NT2/D1 (cell line): ENCODE data around the gene DNAI1.

Experiments used
- DNase-seq: peaks from one replicate; pipeline ENCODE4 v3.0.0-alpha.2; 2011; ENCODE audit warnings: low read depth, low spot score
- H3K27me3 ChIP-seq: 2 replicates; pipeline ENCODE4 v1.6.0; 2011; ENCODE audit warnings: mild to moderate bottlenecking; ENCODE audit not compliant: insufficient read length, insufficient read depth
- H3K36me3 ChIP-seq: 2 replicates; pipeline ENCODE4 v1.6.1; 2011; ENCODE audit warnings: mild to moderate bottlenecking, low read length, mixed read lengths; ENCODE audit not compliant: insufficient read depth, insufficient read length
- H3K4me1 ChIP-seq: 2 replicates; pipeline ENCODE4 v1.5.1; 2011; ENCODE audit not compliant: insufficient read depth, insufficient read length
- H3K4me3 ChIP-seq: 2 replicates; pipeline ENCODE4 v1.5.1; 2011; ENCODE audit warnings: low read depth; ENCODE audit not compliant: insufficient read length
- H3K9ac ChIP-seq: 2 replicates; pipeline ENCODE4 v1.6.0; 2011; ENCODE audit warnings: low read depth; ENCODE audit not compliant: insufficient read length
- H3K9me3 ChIP-seq: 2 replicates; pipeline ENCODE4 v1.5.1; 2011; ENCODE audit warnings: mild to moderate bottlenecking, low read length; ENCODE audit not compliant: insufficient read depth
- SUZ12 ChIP-seq: IDR thresholded peaks from 2 replicates; pipeline ENCODE4 v1.6.1; 2011; ENCODE audit not compliant: insufficient read length, insufficient read depth; ENCODE audit errors: extremely low read depth
- YY1 ChIP-seq: IDR thresholded peaks from 2 replicates; pipeline ENCODE4 v1.6.1; 2011; ENCODE audit not compliant: insufficient read length, insufficient read depth
- ZNF274 ChIP-seq: IDR thresholded peaks from 2 replicates; pipeline ENCODE4 v1.6.1; 2011; ENCODE audit warnings: mild to moderate bottlenecking, low read depth, low read length

Gene DNAI1

GRCh38 chr9:34555936-34556525 lies 97.4 kb downstream of the DNAI1 start:
- Histone ChIP-seq H3K4me1 (peaks cover 30% of the 10 kb centered on the region), H3K36me3 (peaks cover 3% of the 10 kb centered on the region), H3K9me3 (no peaks in the 10 kb centered on the region), H3K27me3 (no peaks in the 10 kb centered on the region), H3K4me3 (no peak overlapping the region), H3K9ac (no peak overlapping the region)
- DNase-seq: no peak
- no peak for TF ChIP-seq ZNF274
- no peak for TF ChIP-seq YY1
- no peak for TF ChIP-seq SUZ12

DNA sequence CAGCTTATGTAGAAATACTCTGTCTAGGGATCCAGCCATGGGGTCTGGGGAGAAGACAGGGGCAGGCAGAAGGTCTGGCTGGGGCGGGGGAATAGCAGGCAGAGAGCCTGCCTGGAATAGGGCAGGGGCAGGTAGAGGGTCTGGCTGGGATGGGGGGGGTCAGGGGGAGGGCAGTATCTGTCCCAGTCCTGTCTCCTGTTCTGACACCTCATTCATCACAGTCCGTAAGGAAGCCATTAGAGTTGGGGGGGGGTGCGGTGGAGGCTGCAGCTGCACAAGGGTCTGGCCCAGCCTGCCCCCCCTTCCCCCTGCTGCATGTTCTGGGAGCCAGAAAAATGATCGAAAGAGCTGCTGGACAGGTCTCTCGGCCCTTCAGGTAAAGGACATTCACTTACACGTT lies 98.3 kb downstream of the DNAI1 start:
- peaks cover 30% of the 10 kb centered on the region for H3K4me1 ChIP-seq
- no peak for DNase-seq
- no peaks in the 10 kb centered on the region for H3K27me3 ChIP-seq
- no peak overlapping the region for H3K4me3 ChIP-seq
- no peak overlapping the region for H3K9ac ChIP-seq
- peaks cover 1% of the 10 kb centered on the region; the same call in 1 of the 2 replicates for H3K9me3 ChIP-seq
- TF ChIP-seq YY1: no peak
- H3K36me3 ChIP-seq: peaks cover 3% of the 10 kb centered on the region

- DNase-seq: no peak
- Histone ChIP-seq H3K4me1 (peaks cover 30% of the 10 kb centered on the region), H3K27me3 (no peaks in the 10 kb centered on the region), H3K36me3 (peaks cover 8% of the 10 kb centered on the region), H3K9ac (no peak overlapping the region), H3K9me3 (peaks cover 8% of the 10 kb centered on the region; the same call in 1 of the 2 replicates), H3K4me3 (no peak overlapping the region)
- TF ChIP-seq ZNF274 (no peak), YY1 (no peak), SUZ12 (no peak)
Measured at GRCh38 chr9:34557426-34558321, 99.1 kb downstream of the DNAI1 start.

GRCh38 chr9:34558364-34558763 lies 99.8 kb downstream of the DNAI1 start:
- no peak overlapping the region for H3K4me3 ChIP-seq
- TF ChIP-seq SUZ12 (no peak), YY1 (no peak), ZNF274 (no peak)
- no peak for DNase-seq
- peaks cover 10% of the 10 kb centered on the region; the same call in 1 of the 2 replicates for H3K9me3 ChIP-seq
- H3K36me3 ChIP-seq: peaks cover 8% of the 10 kb centered on the region
- peaks cover 30% of the 10 kb centered on the region for H3K4me1 ChIP-seq
- H3K9ac ChIP-seq: no peak overlapping the region
- no peaks in the 10 kb centered on the region for H3K27me3 ChIP-seq

DNA sequence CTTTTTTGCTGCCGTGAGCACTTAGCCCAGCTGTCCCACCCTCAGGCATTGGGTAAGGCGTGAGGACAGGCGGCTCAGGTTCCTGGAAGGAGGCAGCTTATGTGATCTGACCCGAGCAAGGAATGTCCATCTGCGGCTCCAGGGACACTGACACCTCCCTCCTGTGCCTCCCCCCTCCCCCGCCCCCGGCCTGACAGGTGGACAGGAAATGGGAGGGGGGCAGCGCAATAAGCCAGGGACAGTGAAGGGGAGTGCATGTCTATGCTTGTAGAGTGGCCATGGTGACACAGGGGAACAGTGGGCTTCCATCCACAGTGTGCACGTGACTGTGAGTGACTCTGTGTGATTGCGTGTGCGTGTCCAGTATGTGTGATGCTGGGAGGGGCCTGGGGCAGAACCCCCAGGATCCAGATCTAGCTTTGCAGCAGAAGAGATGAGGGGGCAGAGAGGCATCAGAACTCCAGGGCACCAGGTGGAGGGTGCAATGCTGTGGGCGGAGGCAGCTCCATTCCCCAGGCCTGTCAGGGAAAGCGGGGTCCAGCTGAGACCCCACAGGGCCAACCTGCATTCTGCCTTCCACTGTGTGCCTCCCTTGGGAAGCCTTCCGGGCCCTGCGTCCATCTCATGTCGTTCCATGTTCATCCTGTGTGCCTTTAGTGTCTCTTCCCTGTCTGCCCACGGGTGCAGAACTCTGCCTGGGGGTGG lies 100.5 kb downstream of the DNAI1 start:
- Histone ChIP-seq H3K4me3 (no peak overlapping the region), H3K9ac (no peak overlapping the region), H3K36me3 (peaks cover 8% of the 10 kb centered on the region), H3K27me3 (no peaks in the 10 kb centered on the region), H3K4me1 (peaks cover 30% of the 10 kb centered on the region), H3K9me3 (peaks cover 10% of the 10 kb centered on the region; the same call in 1 of the 2 replicates)
- no peak for DNase-seq
- no peak for TF ChIP-seq ZNF274
- TF ChIP-seq YY1: no peak
- no peak for TF ChIP-seq SUZ12

GRCh38 chr9:34559624-34560455 lies 101.2 kb downstream of the DNAI1 start:
- H3K4me3 ChIP-seq: no peak overlapping the region
- TF ChIP-seq YY1: no peak
- no peak for TF ChIP-seq ZNF274
- TF ChIP-seq SUZ12: no peak

More at GRCh38 chr9:34559624-34560455, 101.2 kb downstream of the DNAI1 start:
- peaks cover 10% of the 10 kb centered on the region; the same call in 1 of the 2 replicates for H3K9me3 ChIP-seq
- no peaks in the 10 kb centered on the region for H3K27me3 ChIP-seq
- H3K9ac ChIP-seq: no peak overlapping the region
- H3K36me3 ChIP-seq: peaks cover 13% of the 10 kb centered on the region
- no peak for DNase-seq
- peaks cover 25% of the 10 kb centered on the region for H3K4me1 ChIP-seq
